ENCODE measurements around the gene ELN.
"Not testable (repeated sequence)": the region's sequence is repeated elsewhere in the genome, so short reads cannot be mapped to it uniquely, and the experiment has no call there.

The ELN gene

DNA sequence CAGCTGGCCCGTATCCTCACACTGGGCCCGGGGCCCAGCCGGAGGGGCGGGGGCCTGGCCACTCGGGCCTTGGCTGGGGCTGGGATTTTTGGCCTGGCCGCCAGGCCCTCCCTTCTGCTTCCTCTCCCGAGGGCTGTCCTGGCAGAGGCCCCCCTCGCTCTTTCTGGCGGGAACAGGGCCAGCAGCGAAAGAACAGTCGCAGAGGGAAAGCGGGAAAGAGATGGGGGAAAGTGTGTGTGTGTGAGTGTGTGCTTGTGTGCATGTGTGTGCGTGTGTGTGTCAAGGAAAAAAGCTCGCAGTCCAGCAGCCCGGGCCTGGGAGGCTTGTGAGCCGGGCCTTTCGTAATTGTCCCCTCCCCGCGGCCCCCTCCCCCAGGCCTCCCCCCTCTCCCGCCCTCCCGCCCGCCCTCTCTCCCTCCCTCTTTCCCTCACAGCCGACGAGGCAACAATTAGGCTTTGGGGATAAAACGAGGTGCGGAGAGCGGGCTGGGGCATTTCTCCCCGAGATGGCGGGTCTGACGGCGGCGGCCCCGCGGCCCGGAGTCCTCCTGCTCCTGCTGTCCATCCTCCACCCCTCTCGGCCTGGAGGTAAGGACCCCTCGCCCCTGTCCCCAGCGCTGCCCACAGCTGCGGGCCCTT, at the start of gene ELN:
TSS of gene ELN (plus strand) at position 491 of the 638 bp plus-strand sequence. CDS start at position 506, 15 bp downstream.
- Histone ChIP-seq H3K27me3 (ENCODE audit: control insufficient read depth in 1 of 2, insufficient read depth in 2 of 2, low read length in 2 of 2) (no peaks in the 10 kb centered on the region), H3K27ac (ENCODE audit: low read depth, low read length) (peak within 1 kb of the TSS; percentile 89), H3K9me3 (ENCODE audit: low read length) (no peaks in the 10 kb centered on the region), H3K9ac (ENCODE audit: low read length) (peak within 1 kb of the TSS; percentile 72), H3K4me1 (ENCODE audit: insufficient read depth, low read length) (peaks cover 52% of the 10 kb centered on the region), H3K4me3 (ENCODE audit: low read depth in 1 of 2, low read length in 2 of 2) (peak within 1 kb of the TSS; percentile 81 to 91), H3K36me3 (ENCODE audit: insufficient read depth, low read length) (no peaks in the 10 kb centered on the region)

DNA sequence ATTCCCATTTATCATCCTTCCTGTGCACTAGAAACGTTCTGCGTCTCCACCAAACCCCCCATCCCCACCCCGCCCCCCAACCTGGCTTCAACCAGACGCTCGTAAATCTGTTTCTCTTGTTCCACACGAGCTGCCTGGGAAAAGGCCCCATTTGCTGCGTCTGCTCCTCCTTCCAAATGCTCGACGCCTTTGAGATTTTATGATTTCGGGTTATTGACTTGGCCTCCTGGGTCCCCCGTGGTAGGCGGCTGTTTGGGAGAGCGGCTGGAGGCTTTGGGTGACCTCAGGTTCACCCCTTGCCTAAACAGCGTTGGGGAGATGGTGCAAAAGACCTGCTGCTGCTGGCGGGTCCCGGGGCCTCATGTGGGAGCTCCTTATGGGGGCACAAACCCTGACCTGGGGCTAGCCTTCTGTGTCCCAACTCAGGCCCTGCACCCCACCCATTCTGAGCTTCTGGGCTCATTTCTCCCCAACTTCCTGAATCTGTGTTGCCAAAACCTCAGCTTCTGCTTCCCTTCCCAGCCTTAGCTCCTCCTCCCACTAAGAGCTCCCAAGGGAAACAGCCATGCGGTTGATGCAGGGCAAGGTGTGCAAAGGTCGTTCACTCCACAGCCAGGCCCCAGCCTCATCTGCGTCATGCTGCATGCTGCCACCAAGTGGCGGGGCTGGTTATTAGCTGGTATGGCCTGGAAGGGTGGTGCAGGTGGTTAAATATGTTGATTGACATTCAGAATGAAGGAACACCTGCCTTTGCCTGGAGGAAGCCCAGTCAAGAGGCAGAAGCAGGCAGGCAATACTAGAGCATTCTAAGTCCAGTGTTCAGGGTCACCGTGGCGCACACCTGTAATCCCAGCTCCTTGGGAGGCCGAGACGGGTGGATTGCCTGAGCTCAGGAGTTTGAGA, 49.1 kb upstream of the ELN start:
- Histone ChIP-seq H3K36me3 (ENCODE audit: insufficient read depth, low read length) (no peaks in the 10 kb centered on the region), H3K9me3 (ENCODE audit: low read length) (no peaks in the 10 kb centered on the region), H3K4me3 (ENCODE audit: low read depth in 1 of 2, low read length in 2 of 2) (no peak overlapping the region), H3K27me3 (ENCODE audit: control insufficient read depth in 1 of 2, insufficient read depth in 2 of 2, low read length in 2 of 2) (no peaks in the 10 kb centered on the region), H3K27ac (ENCODE audit: low read depth, low read length) (no peak overlapping the region), H3K9ac (ENCODE audit: low read length) (no peak overlapping the region), H3K4me1 (ENCODE audit: insufficient read depth, low read length) (peaks cover 22% of the 10 kb centered on the region)

DNA sequence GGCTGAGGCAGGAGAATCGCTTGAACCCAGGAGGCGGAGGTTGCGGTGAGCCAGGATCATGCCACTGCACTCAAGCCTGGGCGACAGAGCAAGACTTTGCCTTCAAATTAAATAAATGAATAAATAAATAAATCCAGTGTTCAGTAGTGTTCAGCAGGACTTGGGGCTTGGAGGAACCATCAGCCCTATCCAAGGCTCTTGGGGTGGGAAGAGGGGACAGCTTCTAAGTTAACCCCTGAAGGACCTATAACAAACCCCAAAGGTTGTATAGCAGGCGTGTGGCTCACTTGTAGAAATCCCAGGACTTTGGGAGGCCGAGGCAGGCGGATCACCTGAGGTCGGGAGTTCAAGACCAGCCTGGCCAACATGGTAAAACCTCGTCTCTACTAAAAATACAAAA, 48.3 kb upstream of the ELN start:
- not testable (repeated sequence) for H3K36me3 ChIP-seq (ENCODE audit: insufficient read depth, low read length); H3K27me3 ChIP-seq (ENCODE audit: control insufficient read depth in 1 of 2, insufficient read depth in 2 of 2, low read length in 2 of 2); H3K27ac ChIP-seq (ENCODE audit: low read depth, low read length); H3K9me3 ChIP-seq (ENCODE audit: low read length); H3K4me3 ChIP-seq (ENCODE audit: low read depth in 1 of 2, low read length in 2 of 2); H3K9ac ChIP-seq (ENCODE audit: low read length)
- peaks cover 22% of the 10 kb centered on the region for H3K4me1 ChIP-seq (ENCODE audit: insufficient read depth, low read length)

DNA sequence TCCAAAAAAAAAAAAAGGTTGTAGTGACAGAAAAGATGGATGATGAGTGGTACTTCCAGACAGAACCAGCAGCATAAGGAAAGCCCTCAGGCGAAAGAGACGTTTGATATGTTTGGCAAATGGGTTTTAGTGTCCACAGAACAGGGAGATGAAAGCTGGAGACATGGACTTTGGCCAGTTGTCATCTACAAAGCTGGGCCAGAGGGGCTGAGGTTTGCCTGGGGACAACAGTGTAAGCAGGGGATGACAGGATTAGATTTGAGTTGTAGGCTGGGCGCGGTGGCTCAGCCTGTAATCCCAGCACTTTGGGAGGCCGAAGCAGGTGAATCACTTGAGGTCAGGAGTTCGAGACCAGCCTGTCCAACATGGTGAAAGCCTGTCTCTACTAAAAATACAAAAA, 47.8 kb upstream of the ELN start:
- H3K9me3 ChIP-seq (ENCODE audit: low read length) = no peaks in the 10 kb centered on the region
- no peak overlapping the region for H3K9ac ChIP-seq (ENCODE audit: low read length)
- H3K36me3 ChIP-seq (ENCODE audit: insufficient read depth, low read length) = no peaks in the 10 kb centered on the region
- no peak overlapping the region for H3K27ac ChIP-seq (ENCODE audit: low read depth, low read length)
- no peak overlapping the region for H3K4me3 ChIP-seq (ENCODE audit: low read depth in 1 of 2, low read length in 2 of 2)
- H3K27me3 ChIP-seq (ENCODE audit: control insufficient read depth in 1 of 2, insufficient read depth in 2 of 2, low read length in 2 of 2) = no peaks in the 10 kb centered on the region
- H3K4me1 ChIP-seq (ENCODE audit: insufficient read depth, low read length) = peaks cover 22% of the 10 kb centered on the region

DNA sequence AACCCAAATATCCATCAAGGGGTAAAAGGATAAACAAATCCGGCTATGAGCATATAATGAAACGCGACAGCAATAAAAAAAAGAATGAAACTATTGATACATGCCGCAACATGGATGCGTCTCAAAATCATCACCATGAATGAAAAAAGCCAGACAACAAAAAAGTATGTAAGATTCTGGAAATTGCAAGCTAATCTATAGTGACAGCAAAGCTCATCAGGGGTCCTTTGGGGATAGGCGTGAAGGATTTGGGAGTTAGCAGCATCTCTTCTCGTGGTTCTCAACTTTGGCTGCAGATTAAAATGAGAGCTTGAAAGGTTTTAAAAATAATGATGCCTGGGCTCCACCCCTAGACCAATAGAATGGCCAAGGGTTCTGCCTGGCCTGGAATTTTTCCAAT, 46.0 kb upstream of the ELN start:
- Histone ChIP-seq H3K4me3 (ENCODE audit: low read depth in 1 of 2, low read length in 2 of 2) (no peak overlapping the region), H3K4me1 (ENCODE audit: insufficient read depth, low read length) (peaks cover 18% of the 10 kb centered on the region), H3K36me3 (ENCODE audit: insufficient read depth, low read length) (no peaks in the 10 kb centered on the region), H3K9ac (ENCODE audit: low read length) (no peak overlapping the region), H3K27ac (ENCODE audit: low read depth, low read length) (no peak overlapping the region), H3K27me3 (ENCODE audit: control insufficient read depth in 1 of 2, insufficient read depth in 2 of 2, low read length in 2 of 2) (no peaks in the 10 kb centered on the region), H3K9me3 (ENCODE audit: low read length) (no peaks in the 10 kb centered on the region)

DNA sequence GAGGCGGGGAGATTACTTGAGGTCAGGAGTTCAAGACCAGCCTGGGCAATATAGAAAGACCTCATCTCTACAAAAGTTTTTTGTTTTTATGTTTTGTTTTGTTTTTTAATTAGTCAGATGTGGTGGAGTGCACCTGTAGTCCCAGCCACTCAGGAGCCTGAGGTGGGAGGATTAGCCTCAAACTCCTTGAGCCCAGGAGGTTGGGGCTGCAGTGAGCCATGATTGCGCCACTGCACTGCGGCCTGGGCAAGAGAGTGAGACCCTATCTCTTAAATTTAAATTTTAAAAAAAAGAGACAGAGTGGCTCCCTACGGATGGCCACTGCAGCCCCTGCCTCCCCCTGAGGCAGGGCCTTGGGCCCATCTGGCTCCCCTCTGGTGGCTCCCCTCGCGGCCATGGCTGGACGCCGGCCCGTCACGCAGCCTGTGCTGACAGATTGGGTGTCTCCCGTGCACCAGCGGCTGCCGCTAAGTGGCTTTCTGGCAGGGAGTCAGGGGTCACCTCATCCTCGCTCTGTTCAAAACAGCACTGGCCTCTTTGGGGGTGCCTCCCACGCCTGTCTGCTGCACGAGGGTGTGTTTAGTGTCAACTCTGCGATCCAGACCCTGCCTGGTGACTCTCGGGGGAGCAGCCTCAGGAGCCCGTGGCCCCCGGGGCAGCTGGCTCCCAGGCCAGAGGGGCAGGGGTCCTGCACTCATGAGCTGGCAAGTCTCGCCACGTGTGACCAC, 44.4 kb upstream of the ELN start:
- Histone ChIP-seq H3K4me1 (ENCODE audit: insufficient read depth, low read length) (peaks cover 4% of the 10 kb centered on the region), H3K36me3 (ENCODE audit: insufficient read depth, low read length) (no peaks in the 10 kb centered on the region), H3K27ac (ENCODE audit: low read depth, low read length) (no peak overlapping the region), H3K27me3 (ENCODE audit: control insufficient read depth in 1 of 2, insufficient read depth in 2 of 2, low read length in 2 of 2) (no peaks in the 10 kb centered on the region), H3K9me3 (ENCODE audit: low read length) (no peaks in the 10 kb centered on the region), H3K4me3 (ENCODE audit: low read depth in 1 of 2, low read length in 2 of 2) (no peak overlapping the region), H3K9ac (ENCODE audit: low read length) (no peak overlapping the region)

DNA sequence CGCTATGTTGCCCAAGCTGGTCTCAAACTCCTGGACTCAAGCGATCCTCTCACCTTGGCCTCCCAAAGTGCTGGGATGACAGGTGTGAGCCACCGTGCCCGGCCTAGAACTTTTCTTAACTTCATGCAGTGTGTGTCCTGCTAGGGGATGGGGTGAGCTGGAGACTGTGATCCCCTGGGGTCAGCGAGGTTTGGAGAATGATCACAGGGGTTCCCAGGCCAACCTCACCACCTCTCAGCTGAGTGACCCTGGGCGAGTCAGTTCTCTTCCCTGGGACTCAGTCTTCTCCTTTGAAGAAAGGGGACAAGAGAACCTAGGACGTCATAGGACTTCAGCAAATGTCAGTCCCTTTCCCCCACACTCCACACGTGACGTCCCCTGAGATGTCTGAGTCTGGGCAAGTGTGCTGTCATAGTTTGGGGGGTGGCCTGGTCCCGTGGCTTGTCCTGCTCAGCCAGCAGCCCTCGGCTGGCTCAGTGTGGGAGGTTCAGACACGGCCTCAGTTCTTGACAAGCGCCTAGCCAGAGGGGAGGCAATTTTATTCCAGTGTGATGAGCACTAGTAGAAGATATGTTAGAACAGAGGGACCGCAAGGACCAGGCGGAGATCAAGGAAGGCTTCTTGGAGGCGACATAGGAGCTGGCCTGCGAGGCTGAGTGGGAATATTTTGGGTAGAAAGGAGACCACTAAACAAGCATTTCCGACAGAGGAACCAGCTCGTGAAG, 43.3 kb upstream of the ELN start:
- H3K36me3 ChIP-seq (ENCODE audit: insufficient read depth, low read length) = no peaks in the 10 kb centered on the region
- H3K9ac ChIP-seq (ENCODE audit: low read length) = no peak overlapping the region
- no peaks in the 10 kb centered on the region for H3K9me3 ChIP-seq (ENCODE audit: low read length)
- no peak overlapping the region for H3K27ac ChIP-seq (ENCODE audit: low read depth, low read length)
- H3K4me1 ChIP-seq (ENCODE audit: insufficient read depth, low read length) = peaks cover 4% of the 10 kb centered on the region
- no peaks in the 10 kb centered on the region for H3K27me3 ChIP-seq (ENCODE audit: control insufficient read depth in 1 of 2, insufficient read depth in 2 of 2, low read length in 2 of 2)
- no peak overlapping the region for H3K4me3 ChIP-seq (ENCODE audit: low read depth in 1 of 2, low read length in 2 of 2)

DNA sequence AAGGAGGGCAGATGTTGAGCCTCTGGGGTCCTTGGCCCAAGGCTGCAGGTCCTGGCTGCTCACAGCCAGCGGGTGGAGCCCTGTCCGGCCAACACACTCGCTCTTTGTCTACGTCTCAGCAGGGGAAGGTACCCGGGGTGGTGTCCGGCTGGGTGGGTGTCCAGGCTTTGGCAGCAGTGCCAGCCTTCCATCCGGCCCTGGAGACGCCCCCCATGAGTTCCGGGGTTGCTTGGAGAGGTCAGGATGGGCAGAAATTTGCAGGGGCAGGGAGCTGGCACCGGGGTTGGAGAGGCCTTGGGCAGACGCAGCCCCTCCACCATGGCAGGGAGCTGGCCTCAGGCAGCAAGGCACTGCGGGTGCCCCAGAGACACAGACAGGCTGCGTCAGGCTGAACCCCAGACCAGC, 42.2 kb upstream of the ELN start:
- Histone ChIP-seq H3K9me3 (ENCODE audit: low read length) (no peaks in the 10 kb centered on the region), H3K27me3 (ENCODE audit: control insufficient read depth in 1 of 2, insufficient read depth in 2 of 2, low read length in 2 of 2) (no peaks in the 10 kb centered on the region), H3K4me1 (ENCODE audit: insufficient read depth, low read length) (peaks cover 4% of the 10 kb centered on the region), H3K9ac (ENCODE audit: low read length) (no peak overlapping the region), H3K4me3 (ENCODE audit: low read depth in 1 of 2, low read length in 2 of 2) (no peak overlapping the region), H3K27ac (ENCODE audit: low read depth, low read length) (no peak overlapping the region), H3K36me3 (ENCODE audit: insufficient read depth, low read length) (no peaks in the 10 kb centered on the region)

DNA sequence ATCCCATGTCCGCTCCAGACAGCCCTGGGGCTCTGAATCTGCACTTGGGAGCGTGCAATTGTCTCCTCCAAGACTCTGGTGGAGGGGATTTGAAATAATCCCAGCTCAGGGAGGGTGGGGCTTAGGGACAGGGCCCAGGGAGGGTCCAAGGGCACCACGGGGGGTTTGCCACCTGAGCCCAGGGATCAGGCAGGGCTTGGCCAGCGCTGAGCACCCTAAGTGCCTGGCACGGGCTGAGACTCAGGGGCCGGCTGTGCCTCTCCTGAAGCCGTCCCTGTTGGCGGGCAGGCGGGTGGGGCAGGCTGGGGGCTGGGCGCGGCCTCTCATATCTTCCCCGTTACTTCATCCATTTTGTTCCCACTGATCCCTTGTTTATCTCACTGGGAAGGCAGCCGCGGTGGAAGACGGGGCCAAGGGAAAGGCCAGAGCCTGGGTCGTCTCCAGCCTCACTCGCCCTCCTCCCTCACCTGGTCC, 41.8 kb upstream of the ELN start:
- H3K4me3 ChIP-seq (ENCODE audit: low read depth in 1 of 2, low read length in 2 of 2) = no peak overlapping the region
- H3K27me3 ChIP-seq (ENCODE audit: control insufficient read depth in 1 of 2, insufficient read depth in 2 of 2, low read length in 2 of 2) = no peaks in the 10 kb centered on the region
- no peak overlapping the region for H3K9ac ChIP-seq (ENCODE audit: low read length)
- peaks cover 4% of the 10 kb centered on the region for H3K4me1 ChIP-seq (ENCODE audit: insufficient read depth, low read length)
- no peaks in the 10 kb centered on the region for H3K36me3 ChIP-seq (ENCODE audit: insufficient read depth, low read length)
- no peaks in the 10 kb centered on the region for H3K9me3 ChIP-seq (ENCODE audit: low read length)
- no peak overlapping the region for H3K27ac ChIP-seq (ENCODE audit: low read depth, low read length)

DNA sequence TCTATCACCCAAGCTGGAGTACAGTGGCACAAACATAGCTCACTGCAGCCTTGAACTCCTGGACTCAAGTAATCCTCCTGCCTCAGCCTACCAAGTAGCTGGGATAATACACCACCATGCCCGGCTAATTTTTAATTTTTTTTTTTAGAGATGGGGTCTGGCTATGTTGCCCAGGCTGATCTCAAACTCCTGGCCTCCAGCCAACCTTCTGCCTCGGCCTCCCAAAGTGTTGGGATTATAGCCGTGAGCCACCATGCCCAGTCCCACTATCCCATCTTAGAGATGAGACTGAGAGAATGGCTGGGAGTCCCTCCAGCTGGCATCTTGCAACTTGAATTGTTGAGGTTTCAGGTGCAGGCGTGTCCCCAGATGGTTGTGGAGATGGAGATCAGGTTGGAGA, 40.7 kb upstream of the ELN start:
- no peak overlapping the region for H3K4me3 ChIP-seq (ENCODE audit: low read depth in 1 of 2, low read length in 2 of 2)
- H3K27me3 ChIP-seq (ENCODE audit: control insufficient read depth in 1 of 2, insufficient read depth in 2 of 2, low read length in 2 of 2) = no peaks in the 10 kb centered on the region
- H3K9me3 ChIP-seq (ENCODE audit: low read length) = no peaks in the 10 kb centered on the region
- no peak overlapping the region for H3K27ac ChIP-seq (ENCODE audit: low read depth, low read length)
- peaks cover 10% of the 10 kb centered on the region for H3K4me1 ChIP-seq (ENCODE audit: insufficient read depth, low read length)
- no peak overlapping the region for H3K9ac ChIP-seq (ENCODE audit: low read length)
- no peaks in the 10 kb centered on the region for H3K36me3 ChIP-seq (ENCODE audit: insufficient read depth, low read length)

DNA sequence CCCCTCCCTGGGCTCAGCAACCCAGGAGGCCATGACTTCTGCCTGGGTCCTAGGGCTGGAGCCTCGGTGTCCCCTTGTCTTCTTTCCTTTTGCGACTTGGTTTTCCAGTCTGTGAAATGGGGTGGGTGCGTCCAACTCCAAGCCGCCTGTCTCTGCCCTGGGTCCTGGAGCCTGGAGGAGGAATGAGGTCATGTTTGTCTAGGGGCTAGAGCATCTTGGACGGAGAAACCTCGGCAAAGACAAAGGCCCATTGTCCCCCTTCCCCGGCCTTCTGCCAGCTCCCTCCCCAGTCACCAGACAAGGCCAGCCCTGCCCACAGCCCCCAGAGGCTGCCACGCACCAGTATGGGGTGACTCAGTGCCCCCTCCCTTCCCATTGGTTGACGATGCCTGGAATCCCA, 39.8 kb upstream of the ELN start:
- no peak overlapping the region for H3K27ac ChIP-seq (ENCODE audit: low read depth, low read length)
- no peaks in the 10 kb centered on the region for H3K36me3 ChIP-seq (ENCODE audit: insufficient read depth, low read length)
- H3K27me3 ChIP-seq (ENCODE audit: control insufficient read depth in 1 of 2, insufficient read depth in 2 of 2, low read length in 2 of 2) = no peaks in the 10 kb centered on the region
- no peak overlapping the region for H3K4me3 ChIP-seq (ENCODE audit: low read depth in 1 of 2, low read length in 2 of 2)
- no peaks in the 10 kb centered on the region for H3K9me3 ChIP-seq (ENCODE audit: low read length)
- H3K4me1 ChIP-seq (ENCODE audit: insufficient read depth, low read length) = peaks cover 14% of the 10 kb centered on the region
- H3K9ac ChIP-seq (ENCODE audit: low read length) = no peak overlapping the region

Data from muscle layer of colon (tissue), 2 donors.